H1 (cell line): ENCODE results near the gene NEURL1. TPM values are rescaled to one million over a fixed set of nuclear protein-coding genes. Genes with fewer than 3 reads are reported as not detected.

ENCODE experiments used
- CHD7 ChIP-seq: fragments of 300-600 bp; sonication (generic); IDR thresholded peaks from 2 replicates; pipeline ENCODE4 v1.7.1; 2012; ENCODE audit warnings: low read length, moderate library complexity, mild to moderate bottlenecking, inconsistent platforms; ENCODE audit not compliant: insufficient replicate concordance
- KDM4A ChIP-seq: IDR thresholded peaks from one replicate; pipeline ENCODE4 v1.7.1; 2012; ENCODE audit warnings: low read depth, mild to moderate bottlenecking, moderate library complexity, low read length, inconsistent platforms; ENCODE audit not compliant: severe bottlenecking
- SAP30 ChIP-seq: fragments of 300-600 bp; sonication (generic); IDR thresholded peaks from 2 replicates; pipeline ENCODE4 v1.7.1; 2012; ENCODE audit warnings: low read length, moderate library complexity, mild to moderate bottlenecking, inconsistent platforms; ENCODE audit not compliant: insufficient read depth, insufficient replicate concordance
- polyA plus RNA-seq, 7 experiments: library from polyadenylated mRNA; depleted of rRNA in 3 of 7; stranded (reverse) in 5 of 7; unstranded in 2 of 7; fragments of >200 nt in 5 of 7; fragments of 200-250 nt in 2 of 7; gene quantifications; 1 replicate in 5 of 7; 2 replicates in 1 of 7; 4 replicates in 1 of 7; pipeline versions ENCODE4 v1.2.1 to v1.2.3, GENCODE V29; 2011 to 2013; ENCODE audit warnings: missing spikeins in 2 of 7, mixed read lengths in 2 of 7
- total RNA-seq: library from RNA; stranded (reverse); fragmentation: NEBNext Ultra II Directional; extraction: Animal tissue kit (Norgen Biotek cat#: 25700); gene quantifications from 2 replicates; pipeline ENCODE4 v1.2.1, GENCODE V29; 2021

Gene NEURL1
- total and polyA plus RNA-seq, 2 of the 8 experiments (the other 6 are each of a cell fraction or from before 2014, with no cell fraction given) = 0.54 to 0.58 TPM

DNA sequence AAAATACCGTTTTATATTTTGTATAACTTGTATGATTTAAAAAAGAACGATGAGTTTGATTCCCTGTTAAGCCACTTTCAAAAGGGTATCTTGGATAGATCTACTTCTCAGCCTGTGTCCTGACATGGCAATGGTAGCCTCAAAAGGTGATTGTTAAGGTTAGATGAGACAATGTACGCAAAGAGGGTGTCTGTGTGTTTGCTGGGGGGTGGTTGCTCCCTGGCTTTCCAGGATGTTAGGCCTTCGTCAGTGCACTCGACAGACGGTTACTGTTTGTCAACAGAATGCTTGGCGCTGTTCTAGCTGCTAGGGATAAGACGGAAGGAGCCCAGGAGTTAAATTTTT, 90.3 kb downstream of the NEURL1 start (continued):
- no peak for TF ChIP-seq CHD7
- no peak for TF ChIP-seq SAP30
- no peak for TF ChIP-seq KDM4A
